ENCODE results near the gene SNX4.

DNA sequence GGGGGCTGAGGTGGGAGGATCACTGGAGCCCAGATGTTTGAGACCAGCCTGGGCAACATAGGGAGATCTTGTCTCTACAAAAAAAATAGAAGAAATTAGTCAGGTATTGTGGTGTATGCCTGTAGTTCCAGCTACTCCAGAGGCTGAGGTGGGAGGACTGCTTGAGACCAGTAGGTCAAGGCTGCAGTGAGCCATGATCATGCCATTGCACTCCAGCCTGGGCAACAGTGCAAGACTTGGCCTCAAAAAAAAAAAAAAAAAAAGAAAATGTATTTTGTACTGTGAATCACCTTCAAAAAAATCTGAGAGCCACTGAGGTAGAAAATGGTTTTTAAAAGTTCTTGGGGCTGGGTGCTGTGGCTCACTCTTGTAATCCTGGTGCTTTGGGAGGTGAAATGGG is 4.6 kb downstream of the SNX4 start:
- TF ChIP-seq, protein P1, sequence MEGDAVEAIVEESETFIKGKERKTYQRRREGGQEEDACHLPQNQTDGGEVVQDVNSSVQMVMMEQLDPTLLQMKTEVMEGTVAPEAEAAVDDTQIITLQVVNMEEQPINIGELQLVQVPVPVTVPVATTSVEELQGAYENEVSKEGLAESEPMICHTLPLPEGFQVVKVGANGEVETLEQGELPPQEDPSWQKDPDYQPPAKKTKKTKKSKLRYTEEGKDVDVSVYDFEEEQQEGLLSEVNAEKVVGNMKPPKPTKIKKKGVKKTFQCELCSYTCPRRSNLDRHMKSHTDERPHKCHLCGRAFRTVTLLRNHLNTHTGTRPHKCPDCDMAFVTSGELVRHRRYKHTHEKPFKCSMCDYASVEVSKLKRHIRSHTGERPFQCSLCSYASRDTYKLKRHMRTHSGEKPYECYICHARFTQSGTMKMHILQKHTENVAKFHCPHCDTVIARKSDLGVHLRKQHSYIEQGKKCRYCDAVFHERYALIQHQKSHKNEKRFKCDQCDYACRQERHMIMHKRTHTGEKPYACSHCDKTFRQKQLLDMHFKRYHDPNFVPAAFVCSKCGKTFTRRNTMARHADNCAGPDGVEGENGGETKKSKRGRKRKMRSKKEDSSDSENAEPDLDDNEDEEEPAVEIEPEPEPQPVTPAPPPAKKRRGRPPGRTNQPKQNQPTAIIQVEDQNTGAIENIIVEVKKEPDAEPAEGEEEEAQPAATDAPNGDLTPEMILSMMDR (IDR thresholded peaks at IDR 0.05): no peak
- no peak for TF ChIP-seq POLR2A (IDR thresholded peaks at IDR 0.05)

All from adrenal gland (tissue), 5 donors.